Stimulated activated CD8-positive, alpha-beta memory T cell treated with anti-CD3 and anti-CD28 coated beads, Interleukin-12 subunit alpha, Interleukin-12 subunit beta, amount 100 ng/mL, for 24 hours (primary cell): Measurements from ENCODE around the gene NOSIP.
A peak's percentile ranks its signal among the peaks of the same experiment; 100 is the strongest.

ENCODE experiments used
- DNase-seq: peaks from one replicate; pipeline ENCODE4 v3.0.0-alpha.2; 2020; ENCODE audit errors: extremely low read depth

The NOSIP gene

GRCh38 chr19:49594993-49595818 is 14.8 kb upstream of the NOSIP start:
- no peak for DNase-seq

- no peak for DNase-seq
These were observed 14.0 kb upstream of the NOSIP start for GRCh38 chr19:49594157-49594992.

DNA sequence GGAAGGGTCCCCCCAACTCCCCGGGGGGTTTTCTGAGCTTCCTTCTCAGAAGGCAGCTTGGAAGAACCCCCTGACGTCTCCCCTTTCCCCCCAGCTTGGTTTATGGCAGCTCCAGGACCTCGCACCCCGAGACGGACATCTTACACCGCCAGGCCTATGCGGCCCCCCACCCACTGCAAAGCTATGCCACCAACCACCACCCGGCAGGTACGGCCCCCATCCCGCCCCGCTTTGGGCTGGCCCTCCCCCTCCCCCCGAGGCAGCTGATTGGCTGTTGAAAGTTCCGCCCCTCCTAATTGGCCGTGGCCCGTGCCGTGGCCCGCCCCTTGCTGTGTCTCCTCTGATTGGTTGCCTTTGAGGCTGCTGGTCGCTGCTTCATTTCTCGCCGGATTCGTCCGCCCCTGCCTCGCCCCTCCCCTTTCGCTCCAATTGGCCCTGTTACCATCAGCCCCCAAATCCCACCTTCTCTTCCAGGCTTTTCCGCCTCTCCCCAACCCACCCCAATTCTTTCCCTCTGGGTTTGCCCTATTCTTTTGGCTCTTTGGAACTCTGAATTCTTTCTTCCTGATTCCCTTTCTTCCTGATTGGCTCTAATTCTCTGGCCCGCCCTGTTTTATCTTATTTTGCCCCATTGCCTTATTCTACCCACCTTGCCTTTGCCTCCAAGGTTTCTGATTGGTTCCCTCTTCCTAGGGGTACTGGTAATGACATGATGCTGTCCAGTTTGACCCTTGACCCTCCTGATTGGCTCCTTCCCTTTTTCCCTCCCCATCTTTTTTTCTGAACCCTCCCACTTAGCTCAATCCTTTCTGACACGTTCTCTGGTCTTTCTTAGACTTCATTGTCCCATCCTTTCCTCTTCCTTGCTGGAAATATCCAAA is 13.1 kb upstream of the NOSIP start:
- peak; percentile 89 for DNase-seq

DNA sequence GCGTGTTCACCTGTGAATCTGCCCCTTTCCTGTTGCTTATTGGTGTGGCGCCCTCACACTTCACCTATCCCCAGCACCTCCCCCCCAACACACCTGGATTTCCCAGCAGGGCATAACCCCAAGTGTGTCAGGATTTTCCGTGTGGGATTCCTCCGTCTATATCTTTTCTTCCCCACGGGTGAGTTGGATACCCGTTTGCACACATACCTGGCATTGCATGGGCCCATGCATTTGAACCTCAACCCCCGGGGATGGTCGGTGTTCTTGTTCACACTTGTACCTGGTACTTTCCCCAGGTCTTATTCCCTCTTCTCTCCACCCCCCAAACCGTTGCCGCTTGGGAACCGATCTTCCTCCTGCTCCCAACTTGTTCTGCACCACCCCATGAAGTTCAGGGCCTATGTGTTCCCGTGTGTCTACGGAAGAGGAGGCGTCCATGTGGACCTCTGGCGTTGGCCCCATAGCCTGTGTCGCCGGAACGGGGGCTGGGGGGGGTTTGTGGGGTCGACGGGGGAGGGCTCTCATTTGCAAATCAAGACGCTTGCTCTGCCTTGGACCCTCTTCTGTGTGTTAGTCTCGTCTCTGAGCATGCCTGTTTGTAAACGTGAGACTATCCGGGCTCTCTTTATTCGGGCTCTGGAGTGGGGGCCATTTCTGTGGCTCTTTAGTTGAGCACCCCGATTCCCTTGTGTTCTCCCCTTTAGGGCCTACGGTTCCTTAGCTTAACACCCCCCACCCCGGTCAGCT is 12.3 kb upstream of the NOSIP start:
- no peak for DNase-seq

DNA sequence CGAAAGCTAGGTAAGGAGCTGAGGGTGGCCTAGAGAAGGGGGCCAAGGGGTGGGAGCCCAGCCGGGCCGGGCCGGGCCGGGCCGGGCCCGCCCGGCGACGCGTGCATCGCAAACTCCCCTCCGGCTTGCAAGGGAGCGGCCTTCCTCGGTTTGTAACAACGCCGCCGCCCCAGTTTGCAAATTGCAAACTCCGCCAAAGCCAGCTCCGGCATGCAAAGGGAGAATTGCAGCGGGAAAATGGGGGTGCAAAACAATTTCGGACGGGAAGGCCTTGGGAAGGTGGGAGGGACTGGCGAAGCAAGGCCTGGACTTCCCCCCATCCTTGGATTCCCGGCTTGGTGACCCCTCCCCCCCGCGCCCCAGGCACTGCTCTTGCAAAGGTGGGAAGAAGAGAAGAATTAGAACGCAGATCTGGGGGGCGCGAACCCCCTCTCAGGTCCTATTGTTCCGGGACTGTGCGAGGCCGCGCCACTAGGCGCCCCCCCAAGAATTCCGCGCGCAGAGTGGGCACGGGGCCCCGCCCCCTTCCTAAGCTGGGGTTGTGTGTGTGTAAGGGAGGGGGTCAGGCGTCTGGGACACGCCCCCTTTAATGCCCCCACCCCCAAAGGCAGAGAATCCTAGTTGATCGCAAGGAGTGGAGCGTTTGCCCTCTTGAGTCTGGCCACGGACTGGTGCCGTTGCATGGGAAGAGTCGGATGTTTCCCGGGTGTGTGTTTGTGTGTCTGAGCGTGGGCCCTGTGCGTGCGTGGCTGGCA is 11.6 kb upstream of the NOSIP start:
- no peak for DNase-seq

DNA sequence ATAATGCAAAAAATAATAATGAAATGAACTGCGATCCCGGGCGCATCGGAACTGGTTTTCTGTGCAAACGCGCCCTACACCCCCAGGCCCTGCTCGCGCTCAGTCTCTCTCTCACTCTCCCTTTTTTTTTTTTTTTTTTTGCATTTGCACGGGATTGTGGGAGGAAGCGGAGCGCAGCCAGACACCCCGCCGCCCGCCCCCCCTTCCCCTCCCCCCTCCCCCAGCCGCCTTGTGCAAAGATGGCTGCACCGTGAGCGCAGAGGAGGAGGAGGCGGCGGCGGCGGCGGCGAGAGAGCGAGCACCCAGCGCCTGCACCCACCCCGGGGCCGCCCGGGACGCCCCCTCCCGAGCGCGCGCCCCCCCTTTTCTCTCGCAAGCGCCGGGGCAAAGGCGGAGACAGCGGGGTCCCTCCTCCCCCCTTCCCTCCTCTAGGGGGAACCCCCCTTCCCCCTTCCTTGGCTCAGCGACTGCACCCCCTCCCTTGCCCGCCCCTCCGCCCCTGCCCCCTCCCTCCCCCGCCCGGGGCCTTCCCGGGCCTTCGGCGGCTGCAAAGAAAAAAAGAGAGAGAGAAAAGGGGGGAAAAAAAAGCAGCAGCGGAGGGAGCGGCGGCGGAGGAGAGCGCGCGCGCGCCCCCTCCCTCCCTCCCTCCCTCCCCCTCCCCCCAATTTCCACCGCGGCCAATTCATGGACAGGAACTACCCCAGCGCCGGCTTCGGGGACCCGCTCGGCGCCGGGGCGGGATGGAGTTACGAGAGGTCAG is 10.8 kb upstream of the NOSIP start, which contains the start of gene PRR12:
Gene PRR12 (plus strand): TSS at position 212 of the 760 bp plus-strand sequence. CDS start 473 bp downstream, at position 685.
- DNase-seq = no peak

- DNase-seq = peak; percentile 84
These were observed 10.0 kb upstream of the NOSIP start for GRCh38 chr19:49590071-49590970.

DNA sequence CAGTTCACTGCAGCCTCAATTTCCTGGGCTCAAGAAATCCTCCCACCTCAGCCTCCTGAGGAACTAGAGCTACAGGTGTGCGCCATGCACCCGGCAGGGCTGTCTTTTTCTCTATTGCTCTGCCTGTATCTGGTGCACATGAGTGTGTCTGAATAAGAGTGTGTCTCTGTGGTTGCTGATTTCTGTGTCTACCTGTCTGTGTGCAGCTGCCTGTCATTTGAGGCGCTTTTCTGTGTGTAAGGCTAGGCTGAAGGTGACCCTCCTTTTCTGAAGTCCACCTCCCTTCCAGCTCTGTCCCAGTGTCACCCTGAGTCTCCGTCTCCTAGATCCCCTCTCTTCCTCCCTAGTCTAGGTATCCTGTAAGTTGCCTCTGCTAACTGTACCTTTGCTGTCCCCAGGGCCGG is 9.1 kb upstream of the NOSIP start:
- DNase-seq = no peak

DNA sequence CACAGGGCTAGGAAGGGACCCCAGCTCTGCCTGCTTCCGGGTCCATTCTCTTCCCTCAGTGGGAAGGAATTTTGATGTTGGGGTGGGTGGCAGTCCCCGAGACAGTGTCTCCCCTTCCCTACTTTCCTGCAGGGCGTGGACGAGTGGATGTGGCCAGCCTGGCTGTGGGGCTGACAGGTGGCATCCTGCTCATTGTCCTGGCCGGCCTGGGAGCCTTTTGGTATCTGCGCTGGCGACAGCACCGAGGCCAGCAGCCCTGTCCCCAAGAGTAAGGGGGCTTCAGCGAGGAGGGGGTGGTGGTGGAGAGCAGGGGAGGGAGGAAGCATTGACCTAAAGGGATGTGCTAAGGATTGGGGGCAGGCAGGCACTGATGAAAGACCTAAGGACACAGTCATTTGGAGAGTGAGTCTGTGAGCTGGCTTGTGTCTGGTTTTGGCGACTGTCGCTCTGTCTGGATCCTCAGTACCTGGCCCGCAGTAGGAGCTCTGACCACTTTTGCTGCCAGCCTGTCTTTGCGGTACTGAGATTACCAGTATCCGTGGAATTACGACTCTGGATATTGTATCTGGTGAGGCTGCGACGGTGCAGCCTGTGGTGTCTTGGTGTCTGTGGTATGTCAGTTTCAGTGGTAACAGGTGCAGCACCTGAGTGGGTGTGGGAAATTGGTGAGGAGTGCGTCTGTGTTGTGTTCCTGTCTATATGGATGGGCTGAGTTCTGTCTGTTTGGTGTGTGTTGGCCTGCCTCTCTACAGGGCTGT is 8.2 kb upstream of the NOSIP start:
- no peak for DNase-seq

DNA sequence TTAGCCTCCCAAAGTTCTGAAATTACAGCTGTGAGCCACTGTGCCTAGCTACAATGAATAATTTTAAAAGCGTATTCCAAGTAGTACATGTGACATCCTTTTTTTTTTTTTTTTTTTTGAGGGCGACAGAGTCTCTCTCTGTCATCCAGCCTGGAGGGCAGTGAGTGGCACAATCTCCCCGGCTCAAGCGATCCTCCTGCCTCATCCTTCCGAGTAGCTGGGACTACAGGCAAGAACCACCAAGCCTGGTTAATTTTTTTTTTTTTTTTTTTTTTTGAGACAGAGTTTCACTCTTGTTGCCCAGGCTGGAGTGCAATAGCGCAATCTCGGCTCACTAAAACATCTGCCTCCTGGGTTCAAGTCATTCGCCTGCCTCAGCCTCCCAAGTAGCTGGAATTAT is 6.9 kb upstream of the NOSIP start:
- no peak for DNase-seq

DNA sequence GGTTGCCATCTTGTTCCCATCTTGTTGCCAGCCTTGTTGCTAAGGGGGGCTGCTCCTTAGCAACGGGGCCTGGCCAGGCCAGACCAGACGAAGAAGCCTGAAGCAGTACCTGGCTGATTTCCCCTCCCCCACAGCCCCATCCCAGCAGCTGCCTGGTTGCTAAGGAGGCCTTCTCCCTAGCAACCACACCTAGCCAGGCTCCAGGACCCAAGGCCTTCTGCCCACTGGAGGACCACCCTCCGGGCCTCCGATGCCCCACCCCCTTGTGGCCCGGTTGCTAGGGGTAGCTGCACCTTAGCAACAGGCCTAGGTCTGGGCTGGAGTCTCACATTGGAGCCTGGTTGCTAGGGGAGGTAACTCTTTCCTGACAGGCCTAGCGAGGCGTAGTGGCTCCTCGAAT is 4.7 kb upstream of the NOSIP start:
- no peak for DNase-seq

- no peak for DNase-seq
These were observed 2.9 kb upstream of the NOSIP start for GRCh38 chr19:49583239-49583638.

- no peak for DNase-seq
These were observed 702 bp upstream of the NOSIP start, which contains the start of gene PRRG2 for GRCh38 chr19:49581007-49581508. Gene PRRG2, plus strand, starts transcription at chr19:49581316. Its CDS starts 1,904 bp downstream, at chr19:49583220.

DNA sequence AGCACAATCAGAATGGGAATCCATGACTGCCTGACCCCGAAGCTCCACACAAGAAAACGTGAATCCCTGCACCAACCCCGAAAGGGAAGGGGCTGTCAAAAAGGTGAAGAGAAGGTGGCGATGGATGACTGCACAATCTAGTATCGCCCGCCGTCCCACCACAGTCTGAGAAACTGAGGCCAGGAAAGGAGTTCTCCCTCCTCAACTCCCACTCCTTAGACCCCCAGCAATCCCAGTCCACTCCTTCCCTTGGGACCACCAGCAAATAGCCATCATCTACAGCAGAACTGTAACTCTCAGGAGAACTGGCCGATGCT is 451 bp downstream of the NOSIP start:
- no peak for DNase-seq

GRCh38 chr19:49579193-49579592 is 1.2 kb downstream of the NOSIP start:
- no peak for DNase-seq

DNA sequence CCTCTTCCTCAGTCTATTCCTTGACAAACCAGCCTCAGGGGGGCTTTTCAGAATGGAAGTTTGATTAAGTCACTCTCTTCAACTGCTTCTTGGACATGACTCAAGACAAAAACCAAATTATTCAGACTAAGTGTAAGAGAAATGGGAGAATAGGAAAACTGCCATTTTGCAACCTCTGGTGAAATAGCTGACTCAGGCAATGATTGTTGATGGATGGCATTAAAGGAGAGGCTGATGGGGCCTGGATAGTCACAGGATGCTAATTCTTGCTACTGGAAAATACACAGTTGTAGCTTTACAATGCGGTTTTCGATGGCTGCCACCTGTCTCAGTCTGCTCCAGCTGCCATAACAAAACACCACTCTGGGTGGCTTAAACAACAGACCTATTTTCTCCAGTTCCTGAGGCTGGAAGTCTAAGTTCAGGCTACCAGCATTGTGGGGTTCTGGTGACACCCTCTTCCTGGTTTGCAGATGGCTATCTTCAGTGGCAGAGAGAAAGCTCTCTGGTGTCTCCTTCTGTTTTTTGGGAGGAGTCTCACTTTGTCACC is 6.1 kb downstream of the NOSIP start:
- no peak for DNase-seq

DNA sequence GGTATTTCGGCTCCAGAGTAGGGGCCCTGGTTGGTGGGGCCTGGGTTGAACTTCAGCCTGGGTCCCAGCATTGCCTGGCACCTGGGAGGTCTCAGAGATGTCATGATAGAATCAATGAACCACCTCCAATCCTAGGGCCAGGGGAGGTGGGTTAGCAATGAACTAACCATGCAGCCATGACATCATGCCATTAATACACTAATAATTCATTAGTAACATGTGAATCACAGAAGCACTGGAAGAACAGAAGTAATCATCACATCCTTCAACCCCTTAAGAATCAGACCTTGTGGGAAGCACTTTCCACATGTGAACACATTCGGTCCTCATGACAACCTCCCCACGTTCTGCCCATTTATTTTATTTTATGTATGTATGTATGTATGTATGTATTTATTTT is 6.9 kb downstream of the NOSIP start:
- DNase-seq = no peak
